BJ (cell line): Measurements from ENCODE around the gene AGMAT. TPM values are rescaled to one million over a fixed set of nuclear protein-coding genes. Genes with fewer than 3 reads are reported as not detected.

ENCODE experiments used
- CTCF ChIA-PET: fragments of 350-600 bp; formaldehyde crosslinking; extraction: SDS; loops from one replicate; lab custom pipeline; 2021; ENCODE audit warnings: antibody characterized with exemption, inconsistent platforms; lab: Yijun Ruan, JAX
- POLR2A ChIA-PET: fragments of 300-600 bp; sonication (Branson Sonifier 250); formaldehyde crosslinking; extraction: SDS; loops from one replicate; lab custom pipeline; 2021; ENCODE audit warnings: antibody characterized with exemption; lab: Charles Lee
- DNase-seq: peaks from one replicate; pipeline ENCODE4 v3.0.0-alpha.2; 2011; ENCODE audit warnings: low read depth
- H3K27me3 ChIP-seq: 2 replicates; pipeline ENCODE4 v1.6.0; 2011; ENCODE audit warnings: low read length; ENCODE audit not compliant: control insufficient read depth, insufficient read depth
- H3K36me3 ChIP-seq: 2 replicates; pipeline ENCODE4 v1.5.1; 2011; ENCODE audit warnings: low read length; ENCODE audit not compliant: control insufficient read depth, insufficient read depth
- H3K4me3 ChIP-seq: 2 replicates; pipeline ENCODE4 v1.5.1; 2011; ENCODE audit warnings: low read depth, mild to moderate bottlenecking, control low read depth, low read length
- polyA minus RNA-seq: library from RNA; depleted of rRNA, polyadenylated mRNA; stranded (reverse); fragments of >200 nt; gene quantifications from 2 replicates; pipeline ENCODE4 v1.2.3, GENCODE V29; 2011; rRNA and poly(A)+ RNA removed
- polyA plus RNA-seq: library from polyadenylated mRNA; depleted of rRNA; stranded (reverse); fragments of >200 nt; gene quantifications from 2 replicates; pipeline ENCODE4 v1.2.3, GENCODE V29; 2011; rRNA removed
- TF ChIP-seq, protein P1 (sequence below): IDR thresholded peaks from 2 replicates; pipeline ENCODE4 v1.5.1; 2011; ENCODE audit warnings: low read depth, mild to moderate bottlenecking, control low read depth, inconsistent platforms, low read length, moderate library complexity; ENCODE audit not compliant: insufficient read depth

The AGMAT gene, protein sequence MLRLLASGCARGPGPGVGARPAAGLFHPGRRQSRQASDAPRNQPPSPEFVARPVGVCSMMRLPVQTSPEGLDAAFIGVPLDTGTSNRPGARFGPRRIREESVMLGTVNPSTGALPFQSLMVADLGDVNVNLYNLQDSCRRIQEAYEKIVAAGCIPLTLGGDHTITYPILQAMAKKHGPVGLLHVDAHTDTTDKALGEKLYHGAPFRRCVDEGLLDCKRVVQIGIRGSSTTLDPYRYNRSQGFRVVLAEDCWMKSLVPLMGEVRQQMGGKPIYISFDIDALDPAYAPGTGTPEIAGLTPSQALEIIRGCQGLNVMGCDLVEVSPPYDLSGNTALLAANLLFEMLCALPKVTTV
- polyA plus RNA-seq (1.1 and 1.2 TPM in 2 replicates), polyA minus RNA-seq (0.87 and 1.5 TPM in 2 replicates)

DNA sequence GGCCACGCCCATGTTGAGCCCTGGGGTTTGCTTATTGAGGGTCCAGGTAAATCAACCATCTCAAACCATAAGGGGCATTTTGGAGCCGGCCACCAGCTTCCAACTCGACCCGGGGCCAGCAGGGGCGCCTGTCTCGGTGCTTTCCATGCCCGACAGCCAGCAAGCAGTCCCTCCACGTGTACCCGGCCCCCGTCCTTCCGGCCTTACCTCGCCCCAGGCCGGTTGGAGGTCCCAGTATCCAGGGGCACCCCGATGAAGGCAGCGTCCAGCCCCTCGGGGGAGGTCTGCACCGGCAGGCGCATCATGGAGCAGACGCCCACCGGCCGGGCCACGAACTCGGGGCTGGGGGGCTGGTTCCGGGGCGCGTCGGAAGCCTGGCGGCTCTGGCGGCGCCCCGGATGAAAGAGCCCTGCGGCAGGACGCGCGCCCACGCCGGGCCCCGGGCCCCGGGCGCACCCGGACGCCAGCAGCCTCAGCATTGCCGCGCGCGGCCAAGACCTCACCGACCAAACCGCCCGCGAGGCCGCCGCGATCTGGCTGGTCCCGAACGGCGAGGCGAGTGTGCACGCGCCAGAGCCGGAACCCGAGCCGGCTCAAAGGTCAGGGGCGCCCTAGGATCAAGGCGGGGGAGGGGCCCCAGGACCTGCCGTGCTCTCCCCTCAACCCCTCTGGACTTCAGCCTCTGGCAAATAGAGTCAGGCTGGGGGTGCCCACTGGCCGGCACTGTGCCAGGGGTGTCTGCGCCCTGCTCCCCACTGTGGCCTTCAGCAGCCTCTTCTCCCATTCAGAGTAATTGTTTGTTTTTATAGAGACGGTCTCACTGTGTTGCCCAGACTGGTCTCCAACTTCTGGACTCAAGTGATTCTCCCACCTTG, at the start of gene AGMAT:
TSS of gene AGMAT (minus strand) at position 563 of the 875 bp plus-strand sequence. CDS start at position 479, 84 bp downstream.
- POLR2A ChIA-PET: no interaction called here
- DNase-seq: no peak
- TF ChIP-seq, protein P1, sequence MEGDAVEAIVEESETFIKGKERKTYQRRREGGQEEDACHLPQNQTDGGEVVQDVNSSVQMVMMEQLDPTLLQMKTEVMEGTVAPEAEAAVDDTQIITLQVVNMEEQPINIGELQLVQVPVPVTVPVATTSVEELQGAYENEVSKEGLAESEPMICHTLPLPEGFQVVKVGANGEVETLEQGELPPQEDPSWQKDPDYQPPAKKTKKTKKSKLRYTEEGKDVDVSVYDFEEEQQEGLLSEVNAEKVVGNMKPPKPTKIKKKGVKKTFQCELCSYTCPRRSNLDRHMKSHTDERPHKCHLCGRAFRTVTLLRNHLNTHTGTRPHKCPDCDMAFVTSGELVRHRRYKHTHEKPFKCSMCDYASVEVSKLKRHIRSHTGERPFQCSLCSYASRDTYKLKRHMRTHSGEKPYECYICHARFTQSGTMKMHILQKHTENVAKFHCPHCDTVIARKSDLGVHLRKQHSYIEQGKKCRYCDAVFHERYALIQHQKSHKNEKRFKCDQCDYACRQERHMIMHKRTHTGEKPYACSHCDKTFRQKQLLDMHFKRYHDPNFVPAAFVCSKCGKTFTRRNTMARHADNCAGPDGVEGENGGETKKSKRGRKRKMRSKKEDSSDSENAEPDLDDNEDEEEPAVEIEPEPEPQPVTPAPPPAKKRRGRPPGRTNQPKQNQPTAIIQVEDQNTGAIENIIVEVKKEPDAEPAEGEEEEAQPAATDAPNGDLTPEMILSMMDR: peak; percentile 49
- no peaks in the 10 kb centered on the region for H3K36me3 ChIP-seq
- CTCF ChIA-PET: interaction anchor here (0.7 to 1.6 kb wide), 2 partner anchors 11 to 12 kb away, joined by 3 to 4 read pairs; no protein-coding TSS in a partner anchor
- no peaks in the 10 kb centered on the region for H3K27me3 ChIP-seq
- H3K4me3 ChIP-seq: peak within 1 kb of the TSS; percentile 40

DNA sequence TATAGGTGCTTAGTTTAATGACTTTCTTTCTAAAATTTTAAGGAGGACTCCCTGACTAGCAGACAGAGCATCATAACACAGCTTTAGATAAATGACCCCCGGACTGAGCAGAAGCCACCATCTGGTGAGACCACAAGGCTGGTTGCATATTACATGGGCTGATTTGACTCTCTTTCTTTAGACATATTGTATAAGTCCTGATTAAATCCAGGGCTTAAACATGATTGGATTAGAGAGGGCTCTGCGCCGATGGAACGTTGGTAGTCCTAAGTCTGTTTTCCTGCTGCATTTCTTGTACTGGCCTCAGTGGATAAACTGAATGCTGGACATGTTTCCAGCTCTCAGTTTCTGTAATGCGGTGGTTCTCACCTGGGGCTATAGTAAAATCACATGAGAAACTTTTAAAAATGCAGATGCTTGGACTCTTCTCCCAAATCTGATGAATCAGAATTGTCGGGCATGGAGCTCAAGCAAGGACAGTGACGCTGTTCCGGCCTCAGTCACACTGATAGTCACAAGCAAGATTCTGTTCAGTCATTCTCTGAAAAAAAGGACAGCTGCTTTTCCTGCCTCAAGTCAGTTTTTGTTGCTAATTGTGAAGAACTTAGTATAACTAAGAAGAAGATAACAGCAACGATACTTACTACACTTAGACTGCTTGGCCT, 49.0 kb upstream of the AGMAT start:
- ChIA-PET POLR2A (no interaction called here), CTCF (interaction anchor here (1.0 to 1.7 kb wide), 2 partner anchors 11 to 15 kb away, joined by 3 to 7 read pairs; no protein-coding TSS in a partner anchor)
- Histone ChIP-seq H3K36me3 (peaks cover 12% of the 10 kb centered on the region), H3K4me3 (no peak overlapping the region), H3K27me3 (no peaks in the 10 kb centered on the region)
- no peak for DNase-seq
- TF ChIP-seq, protein P1: no peak

DNA sequence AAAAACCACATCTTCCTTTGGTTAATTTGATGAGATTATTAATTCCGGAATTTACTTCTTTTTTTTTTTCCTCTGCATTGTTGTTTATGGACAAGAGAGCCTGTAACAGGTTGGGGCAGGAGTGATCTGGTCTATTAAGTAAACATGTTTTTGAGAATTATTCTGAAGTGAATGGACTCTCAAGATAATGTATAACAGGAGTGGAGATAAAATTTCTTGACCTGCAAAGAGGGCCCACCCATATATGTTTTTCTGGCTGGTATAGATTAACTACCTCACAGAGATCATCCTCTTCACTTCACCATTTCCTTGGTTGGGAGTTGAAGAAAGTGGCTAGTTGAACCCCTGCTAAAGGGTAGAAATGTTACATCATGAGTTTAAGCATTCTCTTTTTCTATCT, 43.2 kb upstream of the AGMAT start:
- TF ChIP-seq, protein P1: no peak
- Histone ChIP-seq H3K27me3 (no peaks in the 10 kb centered on the region), H3K36me3 (peaks cover 3% of the 10 kb centered on the region), H3K4me3 (no peak overlapping the region)
- no peak for DNase-seq
- CTCF ChIA-PET: no interaction called here
- POLR2A ChIA-PET: no interaction called here

DNA sequence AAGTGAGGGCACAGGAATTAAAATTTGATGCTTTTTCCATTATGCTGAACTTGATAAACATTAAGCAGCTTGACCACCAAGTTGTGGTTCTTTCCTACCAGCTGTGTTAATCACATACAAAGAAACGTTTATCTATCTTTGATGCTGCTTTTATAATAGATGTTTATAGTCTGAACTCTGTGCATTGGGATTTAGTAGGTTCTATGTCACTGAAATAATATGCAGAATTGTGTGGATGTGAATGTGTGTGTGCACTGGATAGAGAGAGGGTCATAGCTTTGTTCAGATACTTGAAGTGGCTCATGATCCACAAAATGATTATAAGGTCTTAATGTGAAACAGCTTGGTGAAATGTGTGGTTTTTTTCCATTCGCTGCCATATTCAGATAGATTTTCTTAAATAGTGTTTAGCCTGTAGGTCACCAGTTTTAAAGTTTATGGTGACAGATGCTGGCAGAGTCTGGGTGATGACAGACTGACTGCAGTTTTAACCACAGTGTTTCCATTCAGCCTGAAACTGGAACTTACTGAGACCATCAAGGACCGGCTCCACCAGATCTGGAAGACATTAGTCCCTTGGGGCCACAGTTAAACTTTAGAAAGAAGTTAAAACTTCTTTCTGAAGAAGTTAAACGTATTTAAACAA, 42.6 kb upstream of the AGMAT start:
- Histone ChIP-seq H3K4me3 (no peak overlapping the region), H3K36me3 (peaks cover 3% of the 10 kb centered on the region), H3K27me3 (no peaks in the 10 kb centered on the region)
- TF ChIP-seq, protein P1: no peak
- ChIA-PET CTCF (no interaction called here), POLR2A (no interaction called here)
- DNase-seq: peak; percentile 31
